PFSK-1 (cell line): ENCODE data around the gene DHPS.

Experiments
- FOXP2 ChIP-seq: optimal IDR thresholded peaks from 2 replicates; pipeline ENCODE3; 2011; ENCODE audit warnings: borderline replicate concordance, control low read depth, inconsistent platforms; ENCODE audit not compliant: insufficient read depth; ENCODE audit errors: extremely low read length, extremely low read depth
- POLR2AphosphoS5 ChIP-seq: IDR thresholded peaks from 2 replicates; pipeline ENCODE4 v1.6.1; 2012; ENCODE audit warnings: low read depth, mild to moderate bottlenecking, control low read depth, low read length, moderate library complexity
- REST ChIP-seq, 2 experiments: IDR thresholded peaks; 2 replicates each; pipeline versions ENCODE4 v1.6.1 to v1.8.0; 2011 to 2012; ENCODE audit warnings: low read depth in 2 of 2, low read length in 2 of 2, control low read depth in 1 of 2, inconsistent platforms in 1 of 2, mild to moderate bottlenecking in 1 of 2, moderate library complexity in 1 of 2; ENCODE audit not compliant: insufficient read depth in 1 of 2
- SIN3A ChIP-seq: IDR thresholded peaks from 2 replicates; pipeline ENCODE4 v1.6.1; 2012; ENCODE audit warnings: mild to moderate bottlenecking, low read length, moderate library complexity, borderline replicate concordance; ENCODE audit not compliant: insufficient read depth
- TAF1 ChIP-seq: IDR thresholded peaks from 2 replicates; pipeline ENCODE4 v1.6.1; 2012; ENCODE audit warnings: low read length, control low read depth, borderline replicate concordance; ENCODE audit not compliant: insufficient read depth

The DHPS gene

GRCh38 chr19:12711187-12711586, 29.5 kb upstream of the DHPS start:
- no peak for TF ChIP-seq SIN3A
- no peak for TF ChIP-seq TAF1
- TF ChIP-seq FOXP2: no peak
- no peak for TF ChIP-seq REST (IDR thresholded peaks at IDR 0.05; ENCODE audit: insufficient read depth in 1 of 2, low read depth in 2 of 2, low read length in 2 of 2)
- TF ChIP-seq POLR2AphosphoS5: no peak

- TF ChIP-seq TAF1: no peak
- TF ChIP-seq REST (IDR thresholded peaks at IDR 0.05; ENCODE audit: insufficient read depth in 1 of 2, low read depth in 2 of 2, low read length in 2 of 2): no peak
- TF ChIP-seq SIN3A: no peak
- TF ChIP-seq POLR2AphosphoS5: no peak
- no peak for TF ChIP-seq FOXP2
Measured at GRCh38 chr19:12708641-12709040, 27.0 kb upstream of the DHPS start.

GRCh38 chr19:12706332-12706718, 24.6 kb upstream of the DHPS start:
- no peak for TF ChIP-seq FOXP2

GRCh38 chr19:12705654-12706331, 24.1 kb upstream of the DHPS start:
- TF ChIP-seq POLR2AphosphoS5 (no peak), SIN3A (no peak), FOXP2 (no peak), TAF1 (no peak), REST (IDR thresholded peaks at IDR 0.05; ENCODE audit: insufficient read depth in 1 of 2, low read depth in 2 of 2, low read length in 2 of 2) (no peak)

- TF ChIP-seq TAF1: no peak
- no peak for TF ChIP-seq REST (IDR thresholded peaks at IDR 0.05; ENCODE audit: insufficient read depth in 1 of 2, low read depth in 2 of 2, low read length in 2 of 2)
- no peak for TF ChIP-seq SIN3A
- no peak for TF ChIP-seq POLR2AphosphoS5
- no peak for TF ChIP-seq FOXP2
Measured at GRCh38 chr19:12705169-12705568, 23.5 kb upstream of the DHPS start.
